ENCODE data around the gene SNX1.

GRCh38 chr15:64122936-64123351 lies 27.2 kb downstream of the SNX1 start:
- TF ChIP-seq GATA3 (IDR thresholded peaks at IDR 0.05; ENCODE audit: borderline replicate concordance) (no peak), ESRRA (IDR thresholded peaks at IDR 0.05; ENCODE audit: borderline replicate concordance, low read length) (no peak), RAD21 (conservative IDR thresholded peaks at IDR 0.05 in 1 of 2, IDR thresholded peaks at IDR 0.05 in 1 of 2) (no peak), SMC3 (IDR thresholded peaks at IDR 0.05) (no peak), NFE2L2 (conservative IDR thresholded peaks at IDR 0.05; ENCODE audit: low read length) (no peak), ELK1 (IDR thresholded peaks at IDR 0.05; ENCODE audit: low read depth, low read length) (no peak), RFX5 (IDR thresholded peaks at IDR 0.05) (no peak), CTCF (IDR thresholded peaks at IDR 0.05) (no peak), POLR2A (IDR thresholded peaks at IDR 0.05; ENCODE audit: low read length) (no peak), FOXS1 (CRISPR knock-in tag; IDR thresholded peaks at IDR 0.05) (no peak)

Measured in A549 (cell line).